ENCODE measurements around the gene SACM1L. TPM values are rescaled to one million over a fixed set of nuclear protein-coding genes. Genes with fewer than 3 reads are reported as not detected.

SACM1L gene
- total and polyA plus RNA-seq, 2 of the 4 experiments (the other 2 are of a cell fraction): 19.0 to 40.9 TPM

DNA sequence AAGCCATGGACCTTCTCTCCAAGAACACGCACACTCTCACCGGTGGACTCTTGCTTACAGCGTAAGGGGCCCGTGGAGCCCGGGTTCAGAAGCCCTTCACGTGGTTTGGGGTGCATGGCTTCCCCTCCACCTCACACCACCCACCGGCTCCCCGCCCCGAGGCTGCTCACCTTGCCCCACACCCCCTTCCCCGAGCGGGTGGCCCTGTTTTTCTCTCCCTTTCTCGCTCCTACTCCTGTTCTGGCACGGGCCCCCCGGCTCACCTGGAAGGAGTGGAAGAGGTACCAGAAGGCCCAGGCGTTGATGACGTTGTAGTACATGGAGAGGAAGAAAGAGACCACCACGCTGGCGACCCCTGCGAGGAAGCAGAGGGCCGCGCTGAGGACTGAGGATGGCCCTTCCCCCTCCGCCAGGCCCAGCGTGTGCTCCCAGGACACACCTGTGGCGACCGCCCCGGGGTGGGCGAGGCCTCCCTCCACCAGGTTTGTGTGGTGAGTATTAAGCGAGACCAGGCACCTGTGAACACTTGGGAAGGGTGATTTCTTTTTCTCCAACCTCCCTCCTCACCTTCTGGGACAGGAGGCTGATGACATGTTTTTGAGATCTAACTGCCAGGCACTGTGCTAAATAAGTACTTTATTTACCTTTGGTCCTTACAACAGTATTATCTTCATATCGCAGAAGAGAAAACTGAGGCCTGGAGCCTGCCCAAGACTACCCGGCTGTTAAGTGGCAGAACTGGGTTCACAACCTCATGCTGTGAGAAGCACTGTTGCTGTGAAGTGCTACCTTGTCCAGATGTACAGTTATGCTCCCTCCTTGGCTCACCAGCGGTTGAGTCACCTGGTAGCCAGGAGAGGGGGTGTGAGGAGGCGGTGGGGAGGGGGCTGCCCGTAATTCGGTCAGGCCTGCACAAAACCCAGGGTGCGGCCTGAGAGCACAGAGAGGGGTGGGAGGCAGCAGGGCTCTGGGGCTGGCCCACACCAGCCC is 90.8 kb downstream of the SACM1L start:
- Histone ChIP-seq H4K5ac (ENCODE audit: low read depth, low read length) (no peak overlapping the region), H3K4ac (ENCODE audit: low read depth, low read length) (no peak overlapping the region), H2AK9ac (replicated peaks; ENCODE audit: low read depth, low read length, poor library complexity) (no peak overlapping the region), H3K56ac (ENCODE audit: extremely low read depth, insufficient read depth, low read length) (no peak overlapping the region), H3K9me1 (ENCODE audit: insufficient read depth, low read length) (no peaks in the 10 kb centered on the region), H3K27ac (ENCODE audit: insufficient read depth, low read length) (no peak overlapping the region), H4K91ac (ENCODE audit: insufficient read depth, low read depth, low read length) (no peak overlapping the region), H3K14ac (replicated peaks; ENCODE audit: low read depth, low read length) (no peak overlapping the region), H2BK20ac (ENCODE audit: low read depth, low read length) (no peak overlapping the region), H2BK120ac (ENCODE audit: low read depth, low read length) (no peak overlapping the region), H2BK5ac (ENCODE audit: low read depth, low read length, poor library complexity, severe bottlenecking) (no peak overlapping the region), H3K18ac (ENCODE audit: low read depth, low read length) (no peak overlapping the region), H3K4me2 (ENCODE audit: low read depth, low read length) (no peak overlapping the region), H3K9ac (ENCODE audit: low read depth, low read length) (no peak overlapping the region), H3K4me3 (ENCODE audit: insufficient read depth, low read depth, low read length) (no peak overlapping the region), H2AK5ac (ENCODE audit: low read depth, low read length) (no peak overlapping the region), H3K4me1 (ENCODE audit: control insufficient read depth, insufficient read depth, low read length) (no peaks in the 10 kb centered on the region), H2BK15ac (ENCODE audit: low read depth, low read length) (no peak overlapping the region), H3K79me1 (ENCODE audit: low read depth in 1 of 2, low read length in 2 of 2) (no peaks in the 10 kb centered on the region), H2AFZ (replicated peaks; ENCODE audit: low read length, poor library complexity) (no peak overlapping the region), H4K20me1 (ENCODE audit: insufficient read depth, low read length) (no peaks in the 10 kb centered on the region), H3K9me3 (ENCODE audit: control insufficient read depth, insufficient read depth, low read length) (peaks cover 9% of the 10 kb centered on the region), H4K8ac (ENCODE audit: low read depth in 2 of 2, low read length in 2 of 2) (no peak overlapping the region), H3K36me3 (ENCODE audit: control insufficient read depth, insufficient read depth, low read length) (no peaks in the 10 kb centered on the region), H3K27me3 (ENCODE audit: control insufficient read depth, insufficient read depth, low read length) (peaks cover 72% of the 10 kb centered on the region), H3K23ac (ENCODE audit: low read depth, low read length) (no peak overlapping the region)
- in situ Hi-C loops (cut with MboI; ENCODE audit: low sequenced_read_pairs): no loop called here
- ATAC-seq (ENCODE audit: low read depth) (no peak), DNase-seq (no peak)
- intact Hi-C loops (cut with micrococcal nuclease): no loop called here
- ChIA-PET POLR2A (ENCODE audit: unreplicated experiment) (no interaction called here), CTCF (no interaction called here)
- 96% methylated on average over 5 of the region's 35 CpGs; no CpG with 5 or more reads in 1 of the 2 experiments for WGBS, 2 experiments (ENCODE audit: extremely low coverage in 2 of 2, insufficient read length in 1 of 2)
- BruUV-seq (replicated peaks): no TSS peak
- dilution Hi-C loops (cut with HindIII; ENCODE audit: low sequenced_read_pairs, unreplicated experiment): no loop called here
- TF ChIP-seq, protein P1, sequence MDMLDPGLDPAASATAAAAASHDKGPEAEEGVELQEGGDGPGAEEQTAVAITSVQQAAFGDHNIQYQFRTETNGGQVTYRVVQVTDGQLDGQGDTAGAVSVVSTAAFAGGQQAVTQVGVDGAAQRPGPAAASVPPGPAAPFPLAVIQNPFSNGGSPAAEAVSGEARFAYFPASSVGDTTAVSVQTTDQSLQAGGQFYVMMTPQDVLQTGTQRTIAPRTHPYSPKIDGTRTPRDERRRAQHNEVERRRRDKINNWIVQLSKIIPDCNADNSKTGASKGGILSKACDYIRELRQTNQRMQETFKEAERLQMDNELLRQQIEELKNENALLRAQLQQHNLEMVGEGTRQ (IDR thresholded peaks at IDR 0.05; ENCODE audit: low read depth, low read length): no peak
- TF ChIP-seq CHD1 (IDR thresholded peaks at IDR 0.05; ENCODE audit: low read depth, low read length): no peak
- no peak for TF ChIP-seq MXI1 (IDR thresholded peaks at IDR 0.05; ENCODE audit: borderline replicate concordance, low read depth, low read length)
- TF ChIP-seq NFE2L2 (IDR thresholded peaks at IDR 0.05; ENCODE audit: low read depth, low read length): no peak
- TF ChIP-seq, protein P2, sequence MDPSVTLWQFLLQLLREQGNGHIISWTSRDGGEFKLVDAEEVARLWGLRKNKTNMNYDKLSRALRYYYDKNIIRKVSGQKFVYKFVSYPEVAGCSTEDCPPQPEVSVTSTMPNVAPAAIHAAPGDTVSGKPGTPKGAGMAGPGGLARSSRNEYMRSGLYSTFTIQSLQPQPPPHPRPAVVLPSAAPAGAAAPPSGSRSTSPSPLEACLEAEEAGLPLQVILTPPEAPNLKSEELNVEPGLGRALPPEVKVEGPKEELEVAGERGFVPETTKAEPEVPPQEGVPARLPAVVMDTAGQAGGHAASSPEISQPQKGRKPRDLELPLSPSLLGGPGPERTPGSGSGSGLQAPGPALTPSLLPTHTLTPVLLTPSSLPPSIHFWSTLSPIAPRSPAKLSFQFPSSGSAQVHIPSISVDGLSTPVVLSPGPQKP (IDR thresholded peaks at IDR 0.05; ENCODE audit: borderline replicate concordance, low read depth, low read length): no peak
- TF ChIP-seq MAZ (IDR thresholded peaks at IDR 0.05; ENCODE audit: borderline replicate concordance, low read depth, low read length): no peak
- TF ChIP-seq RCOR1 (IDR thresholded peaks at IDR 0.05; ENCODE audit: insufficient replicate concordance, low read length): no peak
- TF ChIP-seq BHLHE40 (IDR thresholded peaks at IDR 0.05; ENCODE audit: low read depth, low read length): no peak
- TF ChIP-seq POLR2A (IDR thresholded peaks at IDR 0.05; ENCODE audit: low read depth, low read length): no peak
- TF ChIP-seq FOS (IDR thresholded peaks at IDR 0.05; ENCODE audit: low read depth, low read length): no peak
- TF ChIP-seq RFX5 (IDR thresholded peaks at IDR 0.05; ENCODE audit: low read depth, low read length): no peak
- no peak for TF ChIP-seq CEBPB (IDR thresholded peaks at IDR 0.05; ENCODE audit: low read depth, low read length)
- no peak for TF ChIP-seq RAD21 (IDR thresholded peaks at IDR 0.05; ENCODE audit: low read length)
- TF ChIP-seq, protein P3, sequence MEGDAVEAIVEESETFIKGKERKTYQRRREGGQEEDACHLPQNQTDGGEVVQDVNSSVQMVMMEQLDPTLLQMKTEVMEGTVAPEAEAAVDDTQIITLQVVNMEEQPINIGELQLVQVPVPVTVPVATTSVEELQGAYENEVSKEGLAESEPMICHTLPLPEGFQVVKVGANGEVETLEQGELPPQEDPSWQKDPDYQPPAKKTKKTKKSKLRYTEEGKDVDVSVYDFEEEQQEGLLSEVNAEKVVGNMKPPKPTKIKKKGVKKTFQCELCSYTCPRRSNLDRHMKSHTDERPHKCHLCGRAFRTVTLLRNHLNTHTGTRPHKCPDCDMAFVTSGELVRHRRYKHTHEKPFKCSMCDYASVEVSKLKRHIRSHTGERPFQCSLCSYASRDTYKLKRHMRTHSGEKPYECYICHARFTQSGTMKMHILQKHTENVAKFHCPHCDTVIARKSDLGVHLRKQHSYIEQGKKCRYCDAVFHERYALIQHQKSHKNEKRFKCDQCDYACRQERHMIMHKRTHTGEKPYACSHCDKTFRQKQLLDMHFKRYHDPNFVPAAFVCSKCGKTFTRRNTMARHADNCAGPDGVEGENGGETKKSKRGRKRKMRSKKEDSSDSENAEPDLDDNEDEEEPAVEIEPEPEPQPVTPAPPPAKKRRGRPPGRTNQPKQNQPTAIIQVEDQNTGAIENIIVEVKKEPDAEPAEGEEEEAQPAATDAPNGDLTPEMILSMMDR (conservative IDR thresholded peaks at IDR 0.05; ENCODE audit: low read depth, low read length): no peak
- no peak for TF ChIP-seq SMC3 (IDR thresholded peaks at IDR 0.05; ENCODE audit: low read depth, low read length)

All from IMR-90 (cell line).